Spinal cord (tissue), 10 donors: ENCODE results near the gene TMEM89. TPM values are rescaled to one million over a fixed set of nuclear protein-coding genes. Genes with fewer than 3 reads are reported as not detected.
A peak's percentile ranks its signal among the peaks of the same experiment; 100 is the strongest.

Experiments
- DNase-seq, 6 donors: peaks; one replicate each; pipeline versions ENCODE4 v3.0.0 to v3.0.0-alpha.2; 2013 to 2015; ENCODE audit warnings: low spot score in 6 of 6, low read depth in 4 of 6
- H3K27ac ChIP-seq: one replicate; pipeline ENCODE4 v1.5.1; 2013; ENCODE audit warnings: low read depth, low read length, control low read depth
- H3K27me3 ChIP-seq: one replicate; pipeline ENCODE4 v1.6.1; 2013; ENCODE audit warnings: low read length; ENCODE audit not compliant: control insufficient read depth, insufficient read depth
- H3K36me3 ChIP-seq: one replicate; pipeline ENCODE4 v1.6.1; 2013; ENCODE audit warnings: low read length; ENCODE audit not compliant: control insufficient read depth, insufficient read depth
- H3K4me1 ChIP-seq: one replicate; pipeline ENCODE4 v1.6.1; 2013; ENCODE audit warnings: low read length; ENCODE audit not compliant: control insufficient read depth, insufficient read depth
- H3K4me3 ChIP-seq: one replicate; pipeline ENCODE4 v1.5.1; 2013; ENCODE audit warnings: low read depth, low read length, control low read depth
- H3K9me3 ChIP-seq: one replicate; pipeline ENCODE4 v1.6.1; 2013; ENCODE audit warnings: low read length; ENCODE audit not compliant: control insufficient read depth, insufficient read depth
- WGBS: methylation state at CpG from one replicate; pipeline ENCODE4 v1.1.5; 2013; ENCODE audit warnings: missing lambda C conversion rate; ENCODE audit not compliant: insufficient coverage; 5-methylcytosine and 5-hydroxymethylcytosine counted together
- polyA plus RNA-seq, 2 donors: library from polyadenylated mRNA; unstranded; fragments of 120-200 nt; gene quantifications; one replicate each; pipeline ENCODE4 v1.2.1, GENCODE V29; 2013; ENCODE audit not compliant: insufficient read length in 2 of 2
- total RNA-seq, 2 donors: library from RNA; depleted of rRNA in 1 of 2; stranded (reverse); fragments of 120-200 nt in 1 of 2; fragments of >200 nt in 1 of 2; gene quantifications; one replicate each; pipeline versions ENCODE4 v1.2.3 to v1.2.4, GENCODE V29; 2013 to 2014
- donor health status: healthy.

TMEM89 gene
- total and polyA plus RNA-seq, 4 donors = 0.22 to 0.24 TPM; not detected in 2

GRCh38 chr3:48644898-48645760, 23.6 kb upstream of the TMEM89 start:
- Histone ChIP-seq H3K4me1 (no peaks in the 10 kb centered on the region), H3K27me3 (no peaks in the 10 kb centered on the region), H3K4me3 (no peak overlapping the region), H3K36me3 (peaks cover 94% of the 10 kb centered on the region), H3K9me3 (no peaks in the 10 kb centered on the region), H3K27ac (no peak overlapping the region)
- WGBS = 94% methylated on average over 18 of the region's 22 CpGs
- no peak for DNase-seq

GRCh38 chr3:48642605-48643004, 21.0 kb upstream of the TMEM89 start:
- no peak for DNase-seq
- no peaks in the 10 kb centered on the region for H3K27me3 ChIP-seq
- no peak overlapping the region for H3K4me3 ChIP-seq
- peaks cover 94% of the 10 kb centered on the region for H3K36me3 ChIP-seq
- H3K4me1 ChIP-seq = no peaks in the 10 kb centered on the region
- H3K9me3 ChIP-seq = no peaks in the 10 kb centered on the region
- WGBS = 95% methylated on average over 12 of the region's 12 CpGs
- no peak overlapping the region for H3K27ac ChIP-seq

- no peak for DNase-seq
- Histone ChIP-seq H3K4me1 (peaks cover 4% of the 10 kb centered on the region), H3K27ac (no peak overlapping the region), H3K27me3 (no peaks in the 10 kb centered on the region), H3K4me3 (no peak overlapping the region), H3K36me3 (peaks cover 92% of the 10 kb centered on the region), H3K9me3 (no peaks in the 10 kb centered on the region)
- 95% methylated on average over 3 of the region's 3 CpGs for WGBS
These were observed 19.8 kb upstream of the TMEM89 start for GRCh38 chr3:48641396-48641795.

- no peak for DNase-seq
- 89% methylated on average over 38 of the region's 38 CpGs for WGBS
- H3K9me3 ChIP-seq = no peaks in the 10 kb centered on the region
- peaks cover 79% of the 10 kb centered on the region for H3K36me3 ChIP-seq
- H3K27ac ChIP-seq = no peak overlapping the region
- H3K4me3 ChIP-seq = no peak overlapping the region
- H3K4me1 ChIP-seq = peaks cover 14% of the 10 kb centered on the region
- H3K27me3 ChIP-seq = no peaks in the 10 kb centered on the region
These were observed 18.5 kb upstream of the TMEM89 start for GRCh38 chr3:48639944-48640606.

- peaks cover 68% of the 10 kb centered on the region for H3K36me3 ChIP-seq
These were observed 15.7 kb upstream of the TMEM89 start for GRCh38 chr3:48637305-48637704.

GRCh38 chr3:48636149-48636655, 14.6 kb upstream of the TMEM89 start:
- Histone ChIP-seq H3K4me3 (peak overlapping the region; percentile 89), H3K4me1 (peaks cover 27% of the 10 kb centered on the region), H3K36me3 (peaks cover 68% of the 10 kb centered on the region), H3K27ac (peak overlapping the region; percentile 81), H3K27me3 (no peaks in the 10 kb centered on the region), H3K9me3 (no peaks in the 10 kb centered on the region)
- DNase-seq = no peak
- 51% methylated on average over 3 of the region's 10 CpGs for WGBS

More at GRCh38 chr3:48637305-48637704, 15.7 kb upstream of the TMEM89 start:
- no peak for DNase-seq
- 70% methylated on average over 5 of the region's 6 CpGs for WGBS
- Histone ChIP-seq H3K27ac (no peak overlapping the region), H3K4me3 (no peak overlapping the region), H3K27me3 (no peaks in the 10 kb centered on the region), H3K4me1 (peaks cover 27% of the 10 kb centered on the region), H3K9me3 (no peaks in the 10 kb centered on the region)

GRCh38 chr3:48635222-48636021, 13.9 kb upstream of the TMEM89 start, which contains the start of gene SLC26A6:
TSS of gene SLC26A6 (minus strand) at chr3:48635461. CDS start at chr3:48635393, 68 bp downstream.
- Histone ChIP-seq H3K27ac (peak within 1 kb of the TSS; percentile 81), H3K9me3 (no peaks in the 10 kb centered on the region), H3K4me1 (peaks cover 27% of the 10 kb centered on the region), H3K36me3 (peaks cover 68% of the 10 kb centered on the region), H3K27me3 (no peaks in the 10 kb centered on the region), H3K4me3 (peak within 1 kb of the TSS; percentile 89)
- WGBS = 0% methylated on average over 66 of the region's 68 CpGs
- DNase-seq = peak; percentile 82 to 98 (median 94)

- H3K27ac ChIP-seq = peak overlapping the region; percentile 71
- DNase-seq = peak in 4 of 6 donors; percentile 5 to 53 (median 36)
These were observed 13.2 kb upstream of the TMEM89 start for GRCh38 chr3:48634661-48635221.

GRCh38 chr3:48633743-48634142, 12.2 kb upstream of the TMEM89 start:
- 82% methylated on average over 1 of the region's 2 CpGs for whole genome bisulfite sequencing
- no peak for DNase-seq
- peaks cover 27% of the 10 kb centered on the region for H3K4me1 ChIP-seq
- peaks cover 68% of the 10 kb centered on the region for H3K36me3 ChIP-seq
- no peaks in the 10 kb centered on the region for H3K27me3 ChIP-seq
- H3K4me3 ChIP-seq = no peak overlapping the region
- H3K9me3 ChIP-seq = no peaks in the 10 kb centered on the region
- H3K27ac ChIP-seq = no peak overlapping the region

More at GRCh38 chr3:48634661-48635221, 13.2 kb upstream of the TMEM89 start:
- no peaks in the 10 kb centered on the region for H3K27me3 ChIP-seq
- H3K36me3 ChIP-seq = peaks cover 68% of the 10 kb centered on the region
- peak overlapping the region; percentile 89 for H3K4me3 ChIP-seq
- peaks cover 27% of the 10 kb centered on the region for H3K4me1 ChIP-seq
- under 1% methylated on average over 27 of the region's 30 CpGs for WGBS
- no peaks in the 10 kb centered on the region for H3K9me3 ChIP-seq
